GDM1 (cell line): ENCODE measurements around the gene ZBTB39.
"Not testable (repeated sequence)": the region's sequence is repeated elsewhere in the genome, so short reads cannot be mapped to it uniquely, and the experiment has no call there.

Experiments
- DNase-seq: peaks from one replicate; lab custom pipeline; 2025; lab: John Stamatoyannopoulos, UW

The ZBTB39 gene

GRCh38 chr12:56980941-56981530, 25.3 kb downstream of the ZBTB39 start:
- DNase-seq = no peak

GRCh38 chr12:56980268-56980667, 26.1 kb downstream of the ZBTB39 start:
- no peak for DNase-seq

GRCh38 chr12:56979628-56980027, 26.7 kb downstream of the ZBTB39 start:
- no peak for DNase-seq

- no peak for DNase-seq
Observed at GRCh38 chr12:56978397-56979138, 27.8 kb downstream of the ZBTB39 start.

- not testable (repeated sequence) for DNase-seq
Observed at GRCh38 chr12:56977361-56977760, 29.0 kb downstream of the ZBTB39 start.

- DNase-seq = not testable (repeated sequence)
Observed at GRCh38 chr12:56974224-56974623, 32.1 kb downstream of the ZBTB39 start.

- DNase-seq = not testable (repeated sequence)
Observed at GRCh38 chr12:56968910-56969309, 37.4 kb downstream of the ZBTB39 start.

- not testable (repeated sequence) for DNase-seq
Observed at GRCh38 chr12:56965997-56966642, 40.2 kb downstream of the ZBTB39 start.

- DNase-seq = not testable (repeated sequence)
Observed at GRCh38 chr12:56965124-56965523, 41.2 kb downstream of the ZBTB39 start.

GRCh38 chr12:56963557-56963956, 42.8 kb downstream of the ZBTB39 start:
- not testable (repeated sequence) for DNase-seq

GRCh38 chr12:56962247-56962646, 44.1 kb downstream of the ZBTB39 start:
- not testable (repeated sequence) for DNase-seq

GRCh38 chr12:56958422-56958821, 47.9 kb downstream of the ZBTB39 start:
- DNase-seq = no peak

GRCh38 chr12:56957229-56958052, 48.9 kb downstream of the ZBTB39 start, which contains the start of gene RDH16:
TSS of gene RDH16 (minus strand) at chr12:56957608. CDS start at chr12:56957462, 146 bp downstream.
- DNase-seq = no peak

- DNase-seq = no peak
Observed at GRCh38 chr12:56955631-56956256, 50.6 kb downstream of the ZBTB39 start.

GRCh38 chr12:56954958-56955355, 51.4 kb downstream of the ZBTB39 start:
- no peak for DNase-seq

- no peak for DNase-seq
Observed at GRCh38 chr12:56954057-56954957, 52.0 kb downstream of the ZBTB39 start.

- DNase-seq = no peak
Observed at GRCh38 chr12:56953314-56953713, 53.0 kb downstream of the ZBTB39 start.

GRCh38 chr12:56951582-56952339, 54.6 kb downstream of the ZBTB39 start:
- DNase-seq = no peak

- no peak for DNase-seq
Observed at GRCh38 chr12:56948881-56949280, 57.5 kb downstream of the ZBTB39 start.
